Brain microvascular endothelial cell (primary cell): ENCODE results near the gene CNKSR3.
"Not testable (repeated sequence)": the region's sequence is repeated elsewhere in the genome, so short reads cannot be mapped to it uniquely, and the experiment has no call there.

Experiments
- DNase-seq: peaks from one replicate; pipeline ENCODE4 v3.0.0-alpha.2; 2020
- H3K27ac ChIP-seq: fragments of 250-450 bp; sonication (Bioruptor Pico); 2 replicates; pipeline ENCODE4 v1.5.1; 2020; ENCODE audit warnings: mild to moderate bottlenecking, moderate library complexity
- H3K27me3 ChIP-seq: fragments of 250-450 bp; sonication (Bioruptor Pico); replicated peaks from 2 replicates; pipeline ENCODE4 v1.5.1; 2020; ENCODE audit warnings: mild to moderate bottlenecking
- H3K36me3 ChIP-seq: fragments of 250-450 bp; sonication (Bioruptor Pico); replicated peaks from 2 replicates; pipeline ENCODE4 v1.5.1; 2020; ENCODE audit warnings: mild to moderate bottlenecking
- H3K4me3 ChIP-seq: 2 replicates; pipeline ENCODE4 v1.5.1; 2011; ENCODE audit warnings: low read depth, mild to moderate bottlenecking, control low read depth, low read length, moderate library complexity
- in situ Hi-C: cut with HindIII; loops from 2 replicates; pipeline ENCODE4 v1.10.0; 2017; ENCODE audit warnings: low sequenced_read_pairs, low pct_ligation_motif_present
- TF ChIP-seq, protein P1 (sequence below): IDR thresholded peaks from 2 replicates; pipeline ENCODE4 v1.5.1; 2011; ENCODE audit warnings: low read depth, mild to moderate bottlenecking, moderate library complexity, low read length, control low read depth, inconsistent platforms; ENCODE audit errors: missing control alignments

Gene CNKSR3

DNA sequence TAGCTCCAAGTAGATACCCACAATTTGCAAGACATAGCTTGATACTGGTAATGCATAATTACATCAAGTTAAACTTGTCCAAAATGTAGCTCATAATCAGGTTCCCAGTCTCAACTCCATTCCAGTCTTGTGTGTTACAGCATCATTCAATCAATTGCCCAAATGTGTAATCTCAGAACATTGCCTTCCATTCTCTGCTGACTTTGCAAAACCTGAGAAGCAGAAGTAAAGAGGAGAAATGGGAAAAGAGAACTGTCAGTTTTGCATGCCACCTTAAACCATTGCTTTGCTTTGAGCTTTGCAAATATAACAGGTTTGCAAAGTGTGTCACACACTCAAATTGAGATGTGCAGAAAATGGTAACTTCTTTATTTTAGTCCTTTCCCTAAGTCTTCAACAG lies 40.3 kb upstream of the CNKSR3 start:
- in situ Hi-C loops, result no loop called here
- H3K27ac ChIP-seq, result no peak overlapping the region
- no peaks in the 10 kb centered on the region for H3K36me3 ChIP-seq
- TF ChIP-seq, protein P1, sequence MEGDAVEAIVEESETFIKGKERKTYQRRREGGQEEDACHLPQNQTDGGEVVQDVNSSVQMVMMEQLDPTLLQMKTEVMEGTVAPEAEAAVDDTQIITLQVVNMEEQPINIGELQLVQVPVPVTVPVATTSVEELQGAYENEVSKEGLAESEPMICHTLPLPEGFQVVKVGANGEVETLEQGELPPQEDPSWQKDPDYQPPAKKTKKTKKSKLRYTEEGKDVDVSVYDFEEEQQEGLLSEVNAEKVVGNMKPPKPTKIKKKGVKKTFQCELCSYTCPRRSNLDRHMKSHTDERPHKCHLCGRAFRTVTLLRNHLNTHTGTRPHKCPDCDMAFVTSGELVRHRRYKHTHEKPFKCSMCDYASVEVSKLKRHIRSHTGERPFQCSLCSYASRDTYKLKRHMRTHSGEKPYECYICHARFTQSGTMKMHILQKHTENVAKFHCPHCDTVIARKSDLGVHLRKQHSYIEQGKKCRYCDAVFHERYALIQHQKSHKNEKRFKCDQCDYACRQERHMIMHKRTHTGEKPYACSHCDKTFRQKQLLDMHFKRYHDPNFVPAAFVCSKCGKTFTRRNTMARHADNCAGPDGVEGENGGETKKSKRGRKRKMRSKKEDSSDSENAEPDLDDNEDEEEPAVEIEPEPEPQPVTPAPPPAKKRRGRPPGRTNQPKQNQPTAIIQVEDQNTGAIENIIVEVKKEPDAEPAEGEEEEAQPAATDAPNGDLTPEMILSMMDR, result no peak
- no peaks in the 10 kb centered on the region for H3K27me3 ChIP-seq
- no peak for DNase-seq
- no peak overlapping the region for H3K4me3 ChIP-seq

DNA sequence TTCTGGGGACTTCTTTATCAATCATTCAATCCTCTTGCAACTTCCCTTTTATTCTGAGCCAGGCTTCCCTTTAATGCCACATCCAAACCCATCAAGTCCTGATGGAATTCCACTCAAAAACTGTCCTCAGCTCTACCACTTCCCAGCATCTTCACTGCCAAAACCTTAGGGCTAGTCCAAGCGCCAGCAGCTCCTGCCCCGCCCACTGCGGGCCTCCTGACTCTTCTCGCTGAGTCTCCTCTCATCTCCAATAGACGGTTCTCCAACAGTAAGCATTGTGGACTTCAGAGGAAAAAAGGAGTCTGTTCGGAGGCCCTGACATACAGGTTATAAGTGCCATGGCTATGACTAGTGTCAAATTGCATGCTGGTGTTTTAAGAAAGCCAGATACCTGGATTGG lies 38.7 kb upstream of the CNKSR3 start:
- TF ChIP-seq, protein P1, result no peak
- Histone ChIP-seq H3K27me3 (no peaks in the 10 kb centered on the region), H3K4me3 (no peak overlapping the region), H3K36me3 (no peaks in the 10 kb centered on the region), H3K27ac (no peak overlapping the region)
- in situ Hi-C loops, result no loop called here
- DNase-seq, result no peak

DNA sequence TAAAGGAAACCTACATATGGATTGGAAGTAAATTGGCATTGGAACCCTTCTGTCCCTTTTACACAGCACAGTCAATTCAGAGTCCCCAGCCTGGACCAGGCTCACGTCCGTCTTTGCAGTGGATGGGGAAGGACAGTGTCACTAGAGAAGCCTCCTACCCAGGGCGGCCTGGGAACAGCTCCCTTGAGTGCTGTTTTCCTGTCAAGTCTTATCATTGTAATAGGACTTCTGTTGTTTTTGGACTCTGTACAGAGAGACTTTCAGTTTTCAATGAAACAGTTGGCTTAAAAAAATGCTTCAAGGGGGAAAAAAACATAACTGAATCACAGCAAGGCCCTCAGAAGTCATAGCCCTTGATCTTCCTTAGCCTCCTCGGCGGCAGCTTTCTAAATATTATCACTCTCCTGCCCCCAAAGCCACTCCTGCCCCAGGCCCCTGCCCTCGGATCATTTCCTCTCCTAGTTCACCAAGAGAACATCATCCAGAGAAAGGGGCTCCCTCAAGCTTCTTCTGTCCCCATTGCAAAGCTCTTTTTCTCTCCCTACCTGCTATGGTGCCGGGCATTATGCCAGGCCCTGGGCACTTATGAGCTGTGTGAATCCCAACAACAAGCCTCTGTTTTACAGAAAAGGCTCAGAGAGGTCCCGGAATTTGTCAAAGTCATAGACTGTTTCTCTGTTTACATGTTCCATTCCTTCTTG lies 37.8 kb upstream of the CNKSR3 start:
- DNase-seq, result peak; percentile 40
- TF ChIP-seq, protein P1, result no peak
- in situ Hi-C loops, result no loop called here
- Histone ChIP-seq H3K27ac (no peak overlapping the region), H3K36me3 (no peaks in the 10 kb centered on the region), H3K4me3 (no peak overlapping the region), H3K27me3 (no peaks in the 10 kb centered on the region)

DNA sequence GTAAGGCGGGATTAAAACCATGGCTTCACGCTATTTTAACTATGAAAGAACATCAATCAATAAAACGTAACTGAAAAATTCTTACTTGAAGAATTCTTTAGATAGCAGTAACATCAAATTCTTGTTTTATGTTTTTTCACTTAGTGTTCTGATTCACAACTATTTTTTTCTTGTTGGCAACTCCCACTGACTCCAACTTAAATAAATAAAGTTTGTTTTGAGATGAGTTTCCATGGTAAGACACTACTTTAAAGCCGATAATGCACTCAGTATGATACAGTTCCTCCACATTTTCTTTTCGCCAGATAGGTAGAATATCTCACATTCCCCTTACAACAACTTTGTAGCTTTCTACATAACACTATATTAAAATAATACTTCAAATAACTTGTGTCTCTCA lies 33.1 kb upstream of the CNKSR3 start:
- no peaks in the 10 kb centered on the region for H3K36me3 ChIP-seq
- TF ChIP-seq, protein P1, result no peak
- DNase-seq, result no peak
- in situ Hi-C loops, result no loop called here
- H3K27ac ChIP-seq, result no peak overlapping the region
- H3K27me3 ChIP-seq, result no peaks in the 10 kb centered on the region
- H3K4me3 ChIP-seq, result no peak overlapping the region

DNA sequence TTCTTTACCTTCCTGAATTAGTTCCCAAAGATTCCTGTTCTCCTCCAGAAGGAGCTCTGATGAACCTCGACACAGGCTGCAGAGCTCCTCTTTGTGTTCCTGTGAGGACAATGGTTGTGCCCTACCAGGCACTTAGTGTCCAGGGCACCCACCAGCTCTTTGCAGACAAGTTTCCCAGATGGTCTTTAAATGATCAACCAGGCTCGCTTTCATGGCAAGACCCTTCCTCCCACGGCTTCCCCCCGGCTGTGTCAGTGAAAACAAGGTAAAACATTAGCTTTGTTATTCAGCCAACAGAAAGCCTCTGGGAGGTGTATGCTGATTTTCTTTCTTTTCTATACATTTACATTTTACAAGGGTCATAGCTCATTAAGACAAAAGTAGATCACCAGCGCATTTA lies 32.3 kb upstream of the CNKSR3 start:
- Histone ChIP-seq H3K36me3 (no peaks in the 10 kb centered on the region), H3K27me3 (no peaks in the 10 kb centered on the region), H3K27ac (no peak overlapping the region), H3K4me3 (no peak overlapping the region)
- TF ChIP-seq, protein P1, result no peak
- no peak for DNase-seq
- in situ Hi-C loops, result no loop called here

DNA sequence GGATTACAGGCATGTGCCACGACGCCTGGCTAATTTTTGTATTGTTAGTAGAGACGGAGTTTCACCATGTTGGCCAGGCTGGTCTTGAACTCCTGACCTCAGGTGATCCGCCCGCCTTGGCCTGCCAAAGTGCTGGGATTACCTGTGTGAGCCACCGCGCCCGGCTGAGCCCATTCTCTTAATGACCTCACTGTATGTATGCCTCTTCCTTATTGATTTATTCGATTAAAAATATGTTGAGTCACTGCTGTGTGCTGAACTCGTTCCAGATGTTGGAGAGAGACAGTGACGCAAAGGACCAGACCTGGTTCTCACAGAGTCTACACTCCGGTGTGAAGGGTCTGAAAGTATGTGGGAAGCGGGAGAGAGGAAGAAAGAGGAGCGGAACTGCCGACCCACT lies 31.4 kb upstream of the CNKSR3 start:
- H3K27me3 ChIP-seq, H3K27ac ChIP-seq, DNase-seq, in situ Hi-C loops, H3K4me3 ChIP-seq, H3K36me3 ChIP-seq: not testable (repeated sequence)
